ENCODE measurements around the gene CRYZ.
"Not testable (repeated sequence)": the region's sequence is repeated elsewhere in the genome, so short reads cannot be mapped to it uniquely, and the experiment has no call there.

CRYZ gene, protein sequence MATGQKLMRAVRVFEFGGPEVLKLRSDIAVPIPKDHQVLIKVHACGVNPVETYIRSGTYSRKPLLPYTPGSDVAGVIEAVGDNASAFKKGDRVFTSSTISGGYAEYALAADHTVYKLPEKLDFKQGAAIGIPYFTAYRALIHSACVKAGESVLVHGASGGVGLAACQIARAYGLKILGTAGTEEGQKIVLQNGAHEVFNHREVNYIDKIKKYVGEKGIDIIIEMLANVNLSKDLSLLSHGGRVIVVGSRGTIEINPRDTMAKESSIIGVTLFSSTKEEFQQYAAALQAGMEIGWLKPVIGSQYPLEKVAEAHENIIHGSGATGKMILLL

DNA sequence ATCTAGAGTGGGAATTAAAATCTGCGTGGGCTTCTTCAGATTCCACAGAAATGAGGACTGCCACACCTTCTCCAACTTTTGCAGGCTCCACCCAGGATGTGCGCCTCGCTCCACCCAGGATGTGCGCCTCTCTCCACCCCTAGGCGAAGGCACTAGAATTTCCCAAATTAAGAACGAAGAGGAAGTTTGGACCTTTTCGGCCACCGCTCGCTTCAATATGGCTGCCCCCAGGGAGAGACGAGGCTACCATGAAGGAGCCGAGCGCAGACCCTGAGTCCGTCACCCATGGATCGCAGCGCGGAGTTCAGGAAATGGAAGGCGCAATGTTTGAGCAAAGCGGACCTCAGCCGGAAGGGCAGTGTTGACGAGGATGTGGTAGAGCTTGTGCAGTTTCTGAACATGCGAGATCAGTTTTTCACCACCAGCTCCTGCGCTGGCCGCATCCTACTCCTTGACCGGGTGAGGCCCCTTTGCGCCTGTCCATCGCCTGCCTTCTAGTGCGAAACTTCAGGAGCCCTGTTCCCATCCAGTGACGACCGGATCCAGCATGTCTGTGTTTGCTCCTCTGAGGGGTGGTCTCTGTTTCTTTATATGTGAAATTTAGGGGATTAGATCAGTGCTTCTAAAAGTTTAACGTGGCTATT is at the start of gene CRYZ, which contains the start of gene TYW3:
Gene CRYZ, minus strand, starts transcription at position 91 of the 644 bp plus-strand sequence. CDS start 8,229 bp downstream, outside the sequence.
Gene TYW3, plus strand, starts transcription at position 193 of the 644 bp plus-strand sequence. Its CDS starts 93 bp downstream, at position 286.
- peak; percentile 81 for DNase-seq (ENCODE audit: low read depth in 2 of 3, low spot score in 1 of 3)

- DNase-seq (ENCODE audit: low read depth in 2 of 3, low spot score in 1 of 3): no peak
Observed at GRCh38 chr1:74780594-74780993, 47.7 kb upstream of the CRYZ start.

DNA sequence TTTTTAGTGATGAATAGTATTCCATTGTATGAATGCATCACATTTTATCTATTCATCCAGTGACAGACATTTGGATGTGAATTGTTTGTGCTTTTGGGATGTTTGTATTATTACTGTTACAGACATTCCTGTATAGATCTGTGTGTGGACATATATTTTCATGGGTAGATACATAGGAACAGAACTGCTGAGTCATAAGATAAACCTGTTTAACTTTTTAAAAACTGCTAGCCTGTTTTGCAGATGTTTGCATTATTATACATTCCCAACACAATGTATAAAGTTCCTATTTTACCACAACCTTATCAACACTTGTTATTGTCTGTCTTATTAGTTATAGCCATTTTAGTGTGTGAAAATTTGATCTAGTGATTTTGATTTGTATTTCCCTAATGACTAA is 46.9 kb upstream of the CRYZ start:
- DNase-seq (ENCODE audit: low read depth in 2 of 3, low spot score in 1 of 3): no peak

GRCh38 chr1:74777525-74777924 is 44.7 kb upstream of the CRYZ start:
- DNase-seq (ENCODE audit: low read depth in 2 of 3, low spot score in 1 of 3): no peak

GRCh38 chr1:74775735-74776134 is 42.9 kb upstream of the CRYZ start:
- DNase-seq (ENCODE audit: low read depth in 2 of 3, low spot score in 1 of 3): no peak

- DNase-seq (ENCODE audit: low read depth in 2 of 3, low spot score in 1 of 3): no peak
Observed at GRCh38 chr1:74773582-74773981, 40.7 kb upstream of the CRYZ start.

GRCh38 chr1:74772945-74773344 is 40.1 kb upstream of the CRYZ start:
- DNase-seq (ENCODE audit: low read depth in 2 of 3, low spot score in 1 of 3): no peak

DNA sequence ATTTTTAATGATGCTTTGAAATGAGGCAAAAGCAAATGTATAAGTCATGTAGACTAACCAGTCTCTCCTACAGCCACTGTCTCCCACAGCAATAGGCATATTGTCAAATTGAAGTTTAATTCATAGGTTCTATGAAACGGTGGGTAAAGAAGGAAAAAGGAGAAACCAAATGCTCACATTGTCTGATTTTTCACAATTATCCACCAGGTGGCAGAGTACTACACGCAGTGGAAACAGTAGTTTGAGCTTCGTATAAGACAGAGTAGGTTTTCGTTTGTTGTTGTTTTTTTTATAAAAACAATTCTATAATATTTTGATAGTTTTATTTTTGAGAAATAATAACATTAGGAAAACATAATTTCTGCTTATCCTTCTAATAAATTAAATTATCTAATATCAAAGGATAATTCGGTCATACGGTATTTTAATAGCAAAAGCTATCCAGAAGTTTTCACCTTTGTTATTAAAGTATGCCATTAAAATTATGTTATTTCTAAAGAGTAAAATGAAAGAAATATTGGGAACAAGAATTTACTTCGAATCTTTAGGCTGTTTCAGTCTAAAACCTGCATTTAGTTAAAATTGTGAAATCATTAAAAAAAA is 39.2 kb upstream of the CRYZ start:
- DNase-seq (ENCODE audit: low read depth in 2 of 3, low spot score in 1 of 3): peak in 1 of 3 donors; percentile 25

DNA sequence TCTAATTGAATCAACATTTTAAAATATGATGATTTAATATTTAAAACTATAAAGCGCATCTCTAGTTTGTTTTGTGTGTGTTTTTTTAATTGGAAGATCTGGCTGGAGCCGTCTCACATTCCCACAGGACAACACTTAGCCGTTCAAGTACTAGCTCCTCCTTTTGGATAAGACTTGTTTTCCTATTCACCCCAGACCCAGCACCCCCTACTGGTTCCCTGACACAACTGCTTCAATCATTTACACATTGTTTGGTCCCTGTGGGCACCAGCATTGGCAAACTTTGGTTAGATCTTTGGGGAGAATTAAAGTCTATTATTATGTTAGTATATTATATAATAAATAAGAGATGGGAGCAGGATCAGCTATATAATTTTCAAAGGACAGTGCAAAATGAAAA is 34.6 kb upstream of the CRYZ start:
- DNase-seq (ENCODE audit: low read depth in 2 of 3, low spot score in 1 of 3): no peak

DNA sequence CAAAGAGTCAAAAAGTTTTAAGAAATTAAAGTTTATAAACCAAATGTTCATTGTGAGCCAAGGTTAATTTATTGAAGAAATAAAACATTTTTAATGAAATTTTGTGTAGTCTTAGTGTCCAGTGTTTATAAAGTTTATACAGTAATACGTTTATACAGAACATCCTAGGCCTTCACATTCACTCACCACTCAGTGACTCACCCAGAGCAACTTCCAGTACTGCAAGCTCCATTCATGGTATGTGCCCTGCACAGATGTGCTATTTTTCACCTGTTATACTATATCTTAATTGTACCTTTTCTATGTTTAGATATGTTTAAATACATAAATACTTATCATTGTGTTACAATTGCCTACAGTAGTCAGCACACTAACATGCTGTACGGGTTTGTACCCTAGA is 33.7 kb upstream of the CRYZ start:
- DNase-seq (ENCODE audit: low read depth in 2 of 3, low spot score in 1 of 3): no peak

- DNase-seq (ENCODE audit: low read depth in 2 of 3, low spot score in 1 of 3): no peak
Observed at GRCh38 chr1:74763807-74764206, 31.0 kb upstream of the CRYZ start.

DNA sequence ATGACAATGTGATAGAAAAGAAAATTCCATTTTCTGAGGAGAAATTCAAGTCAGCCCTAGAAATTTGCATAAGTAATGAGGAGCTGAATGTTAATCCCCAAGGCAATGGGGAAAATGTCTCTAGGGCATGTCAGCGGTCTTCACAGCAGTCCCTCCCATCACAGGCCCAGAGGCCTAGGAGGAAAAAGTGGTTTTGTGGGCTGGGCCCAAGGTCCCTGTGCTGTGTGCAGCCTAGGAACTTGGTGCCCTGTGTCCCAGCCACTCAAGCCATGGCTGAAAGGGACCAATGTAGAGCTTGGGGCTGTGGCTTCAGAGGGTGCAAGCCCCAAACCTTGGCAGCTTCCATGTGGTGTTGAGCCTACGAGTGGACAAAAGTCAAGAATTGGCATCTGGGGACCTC is 23.8 kb upstream of the CRYZ start:
- not testable (repeated sequence) for DNase-seq (ENCODE audit: low read depth in 2 of 3, low spot score in 1 of 3)

DNA sequence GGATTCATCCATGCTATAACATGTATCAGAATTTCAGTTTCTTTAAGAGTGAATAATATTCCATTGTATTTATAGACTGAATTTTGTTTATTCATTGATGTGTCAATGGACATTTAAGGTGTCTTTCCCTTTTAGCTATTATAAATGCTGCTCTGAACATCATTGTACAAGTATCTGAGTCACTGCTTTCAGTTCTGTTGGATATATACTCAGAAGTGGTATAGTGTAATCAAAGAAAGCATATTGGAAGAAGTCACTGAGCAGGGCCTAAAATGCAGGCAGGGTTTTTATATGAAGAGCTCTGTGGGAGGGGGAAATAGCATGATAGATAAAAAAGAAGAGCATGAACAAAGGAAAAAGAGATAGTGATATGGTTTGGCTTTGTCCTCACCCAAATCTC is 22.6 kb upstream of the CRYZ start:
- DNase-seq (ENCODE audit: low read depth in 2 of 3, low spot score in 1 of 3): no peak

GRCh38 chr1:74753104-74753503 is 20.3 kb upstream of the CRYZ start:
- DNase-seq (ENCODE audit: low read depth in 2 of 3, low spot score in 1 of 3): no peak

GRCh38 chr1:74748960-74749359 is 16.1 kb upstream of the CRYZ start:
- no peak for DNase-seq (ENCODE audit: low read depth in 2 of 3, low spot score in 1 of 3)

DNA sequence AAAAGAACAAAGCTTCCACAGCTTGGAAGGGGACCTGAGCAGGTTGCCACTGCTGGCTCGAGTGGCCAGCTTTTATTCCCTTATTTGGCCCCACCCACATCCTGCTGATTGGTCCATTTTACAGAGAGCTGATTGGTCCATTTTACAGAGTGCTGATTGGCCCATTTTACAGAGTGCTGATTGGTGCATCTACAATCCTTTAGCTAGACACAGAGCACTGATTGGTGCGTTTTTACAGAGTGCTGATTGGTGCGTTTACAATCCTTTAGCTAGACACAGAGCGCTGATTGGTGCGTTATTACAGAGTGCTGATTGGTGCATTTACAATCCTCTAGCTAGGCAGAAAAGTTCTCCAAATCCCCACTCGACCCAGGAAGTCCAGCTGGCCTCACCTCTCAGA is 12.4 kb upstream of the CRYZ start:
- DNase-seq (ENCODE audit: low read depth in 2 of 3, low spot score in 1 of 3): not testable (repeated sequence)

- not testable (repeated sequence) for DNase-seq (ENCODE audit: low read depth in 2 of 3, low spot score in 1 of 3)
Observed at GRCh38 chr1:74740307-74740980, 7.6 kb upstream of the CRYZ start.

GRCh38 chr1:74737333-74737732 is 4.5 kb upstream of the CRYZ start:
- DNase-seq (ENCODE audit: low read depth in 2 of 3, low spot score in 1 of 3): no peak

DNA sequence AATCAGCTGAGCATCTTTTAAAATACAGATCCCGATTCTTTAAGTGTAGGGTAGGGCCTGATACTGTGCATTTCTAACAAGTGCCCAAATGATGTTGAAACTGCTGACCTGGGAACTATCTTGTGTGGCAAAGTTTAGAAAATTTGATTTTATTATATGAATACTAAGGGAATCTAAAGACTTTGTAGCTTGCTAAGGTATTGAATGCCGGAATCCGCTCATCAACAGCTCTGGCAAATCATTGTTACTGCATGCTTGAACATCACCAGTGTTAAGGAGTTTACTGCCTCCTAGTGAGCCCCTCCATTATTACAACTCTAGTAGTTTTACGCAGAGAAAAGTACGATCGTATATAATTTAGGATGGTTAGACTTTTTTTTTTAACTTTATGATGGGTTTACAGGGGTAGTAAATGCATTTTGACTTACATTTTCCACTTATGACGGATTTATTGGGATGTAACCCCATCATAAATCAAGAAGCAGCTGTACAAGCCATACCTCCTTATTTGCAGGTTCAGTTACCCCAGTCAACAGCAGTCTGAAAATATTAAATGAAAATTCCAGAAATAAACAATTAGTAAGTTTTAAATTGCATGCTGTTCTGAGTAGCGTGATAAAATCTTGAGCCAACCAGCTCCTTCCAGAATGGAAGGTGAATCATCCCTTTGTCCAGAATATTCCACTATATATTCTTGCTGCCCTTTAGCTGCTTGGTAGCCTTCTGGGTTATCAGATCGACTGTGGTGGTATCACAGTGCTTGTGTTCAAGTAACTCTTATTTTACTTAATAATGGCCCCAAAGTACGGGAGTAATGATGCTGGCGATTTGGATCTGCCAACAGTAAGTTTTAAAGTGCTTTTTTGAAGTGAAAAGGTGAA is 994 bp upstream of the CRYZ start:
- DNase-seq (ENCODE audit: low read depth in 2 of 3, low spot score in 1 of 3): peak in 1 of 3 donors; percentile 65

GRCh38 chr1:74732071-74732946 is 541 bp downstream of the CRYZ start:
- not testable (repeated sequence) for DNase-seq (ENCODE audit: low read depth in 2 of 3, low spot score in 1 of 3)
